ENCODE results near the gene PLA2G3. TPM values are rescaled to one million over a fixed set of nuclear protein-coding genes. Genes with fewer than 3 reads are reported as not detected.
"Not testable (repeated sequence)": the region's sequence is repeated elsewhere in the genome, so short reads cannot be mapped to it uniquely, and the experiment has no call there.

Gene PLA2G3
- total and polyA plus RNA-seq, 2 experiments from 2014 or later: not detected

DNA sequence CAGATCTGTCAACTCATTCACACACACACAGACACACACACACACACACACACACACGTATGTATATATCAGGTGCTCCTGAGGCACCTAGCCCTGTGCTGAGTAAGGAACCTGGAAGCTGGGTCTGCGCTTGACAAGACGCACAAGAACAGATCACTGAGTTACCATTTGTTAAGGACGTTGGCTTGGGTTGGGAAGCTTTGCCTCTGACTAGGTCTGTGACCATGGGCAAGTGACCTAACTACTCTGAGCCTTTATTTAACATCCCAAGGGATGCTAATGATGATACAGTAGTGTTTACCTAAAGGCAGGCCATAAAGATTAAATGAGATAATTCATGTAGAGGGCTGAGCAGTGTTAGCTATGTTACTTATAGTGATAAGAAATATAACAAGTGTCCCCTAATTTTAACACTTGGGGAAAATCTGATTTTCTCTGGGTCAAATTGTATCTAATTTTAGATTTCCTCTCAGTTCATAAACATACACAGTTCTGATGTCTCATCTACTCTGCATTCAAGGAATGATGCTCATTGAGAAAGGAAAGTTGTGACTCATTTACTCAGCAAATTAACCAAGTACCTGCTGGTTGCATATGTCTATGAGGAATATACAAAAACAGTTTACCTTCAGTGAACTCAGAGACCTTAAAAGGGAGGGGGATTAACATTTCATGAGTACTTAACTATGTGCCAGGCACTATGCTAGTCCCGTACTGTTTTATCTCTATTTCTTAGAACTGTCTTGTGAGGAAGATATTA, 33.3 kb upstream of the PLA2G3 start:
- H3K9me2 ChIP-seq (ENCODE audit: insufficient read depth): no peaks in the 10 kb centered on the region
- peak overlapping the region; percentile 36 for H3K9ac ChIP-seq
- H3K4me2 ChIP-seq (ENCODE audit: unreplicated experiment): peak overlapping the region; percentile 67
- H3K9me3 ChIP-seq (ENCODE audit: low read depth): no peaks in the 10 kb centered on the region
- peak; percentile 93 for DNase-seq
- H3K4me1 ChIP-seq (ENCODE audit: insufficient read depth): peaks cover 69% of the 10 kb centered on the region
- peak overlapping the region; percentile 82 for H3K27ac ChIP-seq
- H3K79me2 ChIP-seq (ENCODE audit: insufficient read depth): peaks cover 80% of the 10 kb centered on the region
- H2AFZ ChIP-seq: no peak overlapping the region
- TF ChIP-seq EZH2phosphoT487 (IDR thresholded peaks at IDR 0.05; ENCODE audit: insufficient read depth, low read depth) (no peak), EZH2 (IDR thresholded peaks at IDR 0.05; ENCODE audit: insufficient read depth, poor library complexity, severe bottlenecking) (no peak)
- WGBS, 2 experiments (ENCODE audit: low coverage in 1 of 2, low lambda C conversion rate in 2 of 2, missing lambda C conversion rate in 2 of 2): 21 to 23% methylated on average over 5 of the region's 5 CpGs
- peaks cover 60% of the 10 kb centered on the region for H3F3A ChIP-seq (ENCODE audit: insufficient read depth)
- H4K20me1 ChIP-seq (ENCODE audit: insufficient read depth): no peaks in the 10 kb centered on the region
- no peaks in the 10 kb centered on the region for H3K36me3 ChIP-seq (ENCODE audit: low read depth)
- H3K27me3 ChIP-seq (replicated peaks; ENCODE audit: insufficient read depth): no peaks in the 10 kb centered on the region
- in situ Hi-C loops (cut with MboI): no loop called here
- H3K4me3 ChIP-seq: peak overlapping the region; percentile 14

- H4K20me1 ChIP-seq (ENCODE audit: insufficient read depth); in situ Hi-C loops (cut with MboI); H3K4me2 ChIP-seq (ENCODE audit: unreplicated experiment); H3K9me2 ChIP-seq (ENCODE audit: insufficient read depth); H3K9ac ChIP-seq; H2AFZ ChIP-seq; H3K36me3 ChIP-seq (ENCODE audit: low read depth); H3K4me3 ChIP-seq; DNase-seq; H3K27me3 ChIP-seq (replicated peaks; ENCODE audit: insufficient read depth); H3K9me3 ChIP-seq (ENCODE audit: low read depth): not testable (repeated sequence)
- peaks cover 88% of the 10 kb centered on the region for H3K79me2 ChIP-seq (ENCODE audit: insufficient read depth)
- H3K4me1 ChIP-seq (ENCODE audit: insufficient read depth): peaks cover 52% of the 10 kb centered on the region
- WGBS, 2 experiments (ENCODE audit: low coverage in 1 of 2, low lambda C conversion rate in 2 of 2, missing lambda C conversion rate in 2 of 2): 93 to 96% methylated on average over 9 of the region's 9 CpGs
- peaks cover 41% of the 10 kb centered on the region for H3F3A ChIP-seq (ENCODE audit: insufficient read depth)
- peak overlapping the region; percentile 82 for H3K27ac ChIP-seq
Observed at GRCh38 chr22:31171734-31172133, 31.4 kb upstream of the PLA2G3 start.

GRCh38 chr22:31170971-31171370, 30.7 kb upstream of the PLA2G3 start:
- TF ChIP-seq EZH2phosphoT487 (IDR thresholded peaks at IDR 0.05; ENCODE audit: insufficient read depth, low read depth): no peak
- TF ChIP-seq EZH2 (IDR thresholded peaks at IDR 0.05; ENCODE audit: insufficient read depth, poor library complexity, severe bottlenecking): no peak
- in situ Hi-C loops (cut with MboI): no loop called here
- peaks cover 39% of the 10 kb centered on the region for H3F3A ChIP-seq (ENCODE audit: insufficient read depth)
- no peaks in the 10 kb centered on the region for H3K27me3 ChIP-seq (replicated peaks; ENCODE audit: insufficient read depth)
- 96 to 98% methylated on average over 4 of the region's 4 CpGs for WGBS, 2 experiments (ENCODE audit: low coverage in 1 of 2, low lambda C conversion rate in 2 of 2, missing lambda C conversion rate in 2 of 2)
- no peak overlapping the region for H3K27ac ChIP-seq
- no peak overlapping the region for H3K9ac ChIP-seq
- H3K4me3 ChIP-seq: no peak overlapping the region
- H3K9me3 ChIP-seq (ENCODE audit: low read depth): no peaks in the 10 kb centered on the region
- peaks cover 7% of the 10 kb centered on the region; the same call in 1 of the 2 replicates for H3K36me3 ChIP-seq (ENCODE audit: low read depth)
- no peak overlapping the region for H3K4me2 ChIP-seq (ENCODE audit: unreplicated experiment)
- no peaks in the 10 kb centered on the region for H4K20me1 ChIP-seq (ENCODE audit: insufficient read depth)
- peaks cover 88% of the 10 kb centered on the region for H3K79me2 ChIP-seq (ENCODE audit: insufficient read depth)
- no peak for DNase-seq
- peaks cover 46% of the 10 kb centered on the region for H3K4me1 ChIP-seq (ENCODE audit: insufficient read depth)
- H3K9me2 ChIP-seq (ENCODE audit: insufficient read depth): no peaks in the 10 kb centered on the region
- no peak overlapping the region for H2AFZ ChIP-seq

GRCh38 chr22:31162015-31162765, 21.9 kb upstream of the PLA2G3 start:
- WGBS, 2 experiments (ENCODE audit: low coverage in 1 of 2, low lambda C conversion rate in 2 of 2, missing lambda C conversion rate in 2 of 2): 63 to 64% methylated on average over 5 of the region's 5 CpGs
- H3K79me2 ChIP-seq (ENCODE audit: insufficient read depth): peaks cover 71% of the 10 kb centered on the region
- peak overlapping the region; percentile 99 for H3K4me2 ChIP-seq (ENCODE audit: unreplicated experiment)
- H3K27ac ChIP-seq: no peak overlapping the region
- H3K4me3 ChIP-seq: peak overlapping the region; percentile 87
- H3F3A ChIP-seq (ENCODE audit: insufficient read depth): peaks cover 21% of the 10 kb centered on the region
- peak; percentile 55 for DNase-seq
- in situ Hi-C loops (cut with MboI): no loop called here
- peaks cover 14% of the 10 kb centered on the region for H3K4me1 ChIP-seq (ENCODE audit: insufficient read depth)
- no peaks in the 10 kb centered on the region for H3K9me2 ChIP-seq (ENCODE audit: insufficient read depth)
- TF ChIP-seq EZH2 (IDR thresholded peaks at IDR 0.05; ENCODE audit: insufficient read depth, poor library complexity, severe bottlenecking) (no peak), EZH2phosphoT487 (IDR thresholded peaks at IDR 0.05; ENCODE audit: insufficient read depth, low read depth) (no peak)
- peaks cover 11% of the 10 kb centered on the region; the same call in 1 of the 2 replicates for H3K36me3 ChIP-seq (ENCODE audit: low read depth)
- H3K9ac ChIP-seq: no peak overlapping the region; the same call in 1 of the 2 replicates
- H3K27me3 ChIP-seq (replicated peaks; ENCODE audit: insufficient read depth): no peaks in the 10 kb centered on the region
- no peak overlapping the region for H2AFZ ChIP-seq
- no peaks in the 10 kb centered on the region for H3K9me3 ChIP-seq (ENCODE audit: low read depth)
- H4K20me1 ChIP-seq (ENCODE audit: insufficient read depth): no peaks in the 10 kb centered on the region
